Endothelial cell of umbilical vein (primary cell): ENCODE data around the gene REPIN1. TPM values are rescaled to one million over a fixed set of nuclear protein-coding genes. Genes with fewer than 3 reads are reported as not detected.

Experiments used
- BruUV-seq: library from RNA; stranded (reverse); fragments of 400-500 nt; replicated peaks from 2 replicates; lab custom pipeline; 2021; lab: Mats Ljungman, UMichigan
- CTCF ChIA-PET: fragments of 300-600, 350-600 bp; sonication (Branson Sonifier 250); formaldehyde crosslinking; loops from one replicate; lab custom pipeline; 2021; ENCODE audit warnings: antibody characterized with exemption, inconsistent platforms; lab: Charles Lee
- POLR2A ChIA-PET: fragments of 300-600, 350-600 bp; sonication (Branson Sonifier 250); formaldehyde crosslinking; loops from one replicate; lab custom pipeline; 2021; ENCODE audit warnings: antibody characterized with exemption, inconsistent platforms; lab: Charles Lee
- DNase-seq: peaks from one replicate; pipeline ENCODE4 v3.0.0-alpha.2; 2011; ENCODE audit warnings: low read depth, low spot score
- FAIRE-seq: peaks from 2 replicates; lab custom pipeline; 2011; peaks lifted over from hg19 to GRCh38; lab: Jason Lieb, UNC
- H2AFZ ChIP-seq: 2 replicates; pipeline ENCODE4 v1.6.0; 2012; ENCODE audit warnings: low read depth, low read length, control low read depth, inconsistent platforms
- H3K27ac ChIP-seq: 2 replicates; pipeline ENCODE4 v1.5.1; 2011; ENCODE audit warnings: low read depth, mild to moderate bottlenecking, control low read depth, low read length, moderate library complexity; ENCODE audit not compliant: insufficient read depth
- H3K27me3 ChIP-seq, 2 experiments: 2 replicates each; pipeline versions ENCODE4 v1.6.0 to v1.6.1; 2011; ENCODE audit warnings: low read length in 2 of 2, mixed read lengths in 1 of 2; ENCODE audit not compliant: control insufficient read depth in 2 of 2, insufficient read depth in 2 of 2
- H3K36me3 ChIP-seq, 2 experiments: 2 replicates in 1 of 2; 3 replicates in 1 of 2; pipeline ENCODE4 v1.5.1; 2011; ENCODE audit warnings: low read length in 2 of 2, mild to moderate bottlenecking in 1 of 2, moderate library complexity in 1 of 2; ENCODE audit not compliant: control insufficient read depth in 2 of 2, insufficient read depth in 2 of 2; ENCODE audit errors: extremely low read depth in 1 of 2
- H3K4me1 ChIP-seq: 3 replicates; pipeline ENCODE4 v1.5.1; 2011; ENCODE audit warnings: mild to moderate bottlenecking, low read length; ENCODE audit not compliant: control insufficient read depth, insufficient read depth; ENCODE audit errors: extremely low read depth
- H3K4me2 ChIP-seq: 2 replicates; pipeline ENCODE4 v1.6.1; 2011; ENCODE audit warnings: low read length, control low read depth, mixed read lengths; ENCODE audit not compliant: insufficient read depth
- H3K4me3 ChIP-seq, 3 experiments: fragments of 200-600 bp in 1 of 3; sonication (generic), shearing (Covaris generic) in 1 of 3; replicated peaks in 1 of 3; 2 replicates each; pipeline ENCODE4 v1.5.1; 2011 to 2016; ENCODE audit warnings: control low read depth in 3 of 3, low read length in 3 of 3, mild to moderate bottlenecking in 2 of 3, inconsistent platforms in 1 of 3, low read depth in 1 of 3, moderate library complexity in 1 of 3; ENCODE audit not compliant: insufficient read depth in 1 of 3
- H3K79me2 ChIP-seq: 2 replicates; pipeline ENCODE4 v1.6.0; 2012; ENCODE audit warnings: low read length, inconsistent platforms; ENCODE audit not compliant: control insufficient read depth, insufficient read depth
- H3K9ac ChIP-seq: replicated peaks from 2 replicates; pipeline ENCODE3; 2011; ENCODE audit warnings: low read length, control low read depth; ENCODE audit not compliant: insufficient read depth; ENCODE audit errors: extremely low read depth
- H3K9me1 ChIP-seq: replicated peaks from 3 replicates; pipeline ENCODE4 v1.6.0; 2011; ENCODE audit warnings: mild to moderate bottlenecking, low read length; ENCODE audit not compliant: control insufficient read depth, insufficient read depth; ENCODE audit errors: extremely low read depth
- H3K9me3 ChIP-seq: replicated peaks from 2 replicates; pipeline ENCODE4 v1.5.1; 2012; ENCODE audit warnings: low read length, inconsistent platforms; ENCODE audit not compliant: control insufficient read depth, insufficient read depth
- H4K20me1 ChIP-seq: replicated peaks from 2 replicates; pipeline ENCODE3; 2011; ENCODE audit warnings: mild to moderate bottlenecking, low read length; ENCODE audit not compliant: control insufficient read depth, insufficient read depth; ENCODE audit errors: extremely low read depth
- CTCF ChIP-seq, 2 donors: IDR thresholded peaks; 1 replicate in 1 of 2; 2 replicates in 1 of 2; pipeline ENCODE4 v1.5.1; 2011; ENCODE audit warnings: low read length in 2 of 2, mild to moderate bottlenecking in 2 of 2, moderate library complexity in 2 of 2, control low read depth in 1 of 2, inconsistent platforms in 1 of 2, low read depth in 1 of 2; ENCODE audit not compliant: insufficient read depth in 1 of 2; ENCODE audit errors: extremely low read depth in 1 of 2
- EZH2 ChIP-seq: IDR thresholded peaks from 2 replicates; pipeline ENCODE4 v1.6.1; 2012; ENCODE audit warnings: borderline replicate concordance, low read depth, mild to moderate bottlenecking, moderate library complexity, low read length, inconsistent platforms; ENCODE audit not compliant: severe bottlenecking
- FOS ChIP-seq: IDR thresholded peaks from 2 replicates; pipeline ENCODE4 v1.6.1; 2011; ENCODE audit warnings: mild to moderate bottlenecking, low read length, moderate library complexity, borderline replicate concordance; ENCODE audit not compliant: insufficient read depth
- GATA2 ChIP-seq: IDR thresholded peaks from 2 replicates; pipeline ENCODE4 v1.7.0; 2011; ENCODE audit warnings: low read depth, mild to moderate bottlenecking, moderate library complexity, mixed read lengths, low read length; ENCODE audit not compliant: insufficient read length, insufficient read depth
- JUN ChIP-seq: IDR thresholded peaks from 2 replicates; pipeline ENCODE4 v1.6.1; 2011; ENCODE audit warnings: borderline replicate concordance, low read depth; ENCODE audit not compliant: insufficient read length, insufficient read depth
- MAX ChIP-seq: IDR thresholded peaks from 2 replicates; pipeline ENCODE4 v1.6.1; 2011; ENCODE audit not compliant: insufficient read depth, insufficient read length
- MYC ChIP-seq: IDR thresholded peaks from one replicate; pipeline ENCODE4 v1.6.1; 2011; ENCODE audit warnings: mild to moderate bottlenecking, low read depth, low read length
- POLR2A ChIP-seq: IDR thresholded peaks from 2 replicates; pipeline ENCODE4 v1.6.1; 2012; ENCODE audit warnings: low read depth, mild to moderate bottlenecking, control low read depth, low read length
- POLR2AphosphoS5 ChIP-seq: IDR thresholded peaks from 2 replicates; pipeline ENCODE4 v1.6.1; 2012; ENCODE audit warnings: low read depth, mild to moderate bottlenecking, control low read depth, low read length, moderate library complexity; ENCODE audit not compliant: insufficient read depth
- dilution Hi-C: fragments of 300-500 bp; cut with MboI; formaldehyde crosslinking; loops from one replicate; pipeline ENCODE4 v1.15.0; 2019; ENCODE audit warnings: low sequenced_read_pairs; ENCODE audit not compliant: extremely low pct_ligation_motif_present
- intact Hi-C: fragments of 100-400 bp; cut with micrococcal nuclease; formaldehyde crosslinking; loops from one replicate; pipeline ENCODE4 v1.10.0; 2022
- polyA plus RNA-seq, 4 experiments: library from polyadenylated mRNA; depleted of rRNA in 3 of 4; stranded (reverse) in 3 of 4; unstranded in 1 of 4; fragments of >200 nt; gene quantifications; 2 replicates each; pipeline versions ENCODE4 v1.2.1 to v1.2.3, GENCODE V29; 2011 to 2012; ENCODE audit warnings: missing spikeins in 1 of 4
- total RNA-seq: library from RNA; stranded (reverse); gene quantifications from 2 replicates; pipeline ENCODE4 v1.2.3, GENCODE V29; 2021

REPIN1 gene
- total and polyA plus RNA-seq, 2 donors (not counting 3 experiments of a cell fraction or from before 2014, with no cell fraction given) = 108 to 140 TPM

- Histone ChIP-seq H3K79me2 (no peaks in the 10 kb centered on the region), H3K27ac (no peak overlapping the region), H3K36me3 (no peaks in the 10 kb centered on the region), H3K4me3 (no peak overlapping the region), H4K20me1 (no peaks in the 10 kb centered on the region), H3K9me3 (no peaks in the 10 kb centered on the region), H3K4me1 (no peaks in the 10 kb centered on the region), H2AFZ (no peak overlapping the region), H3K27me3 (no peaks in the 10 kb centered on the region), H3K4me2 (no peak overlapping the region), H3K9me1 (no peaks in the 10 kb centered on the region), H3K9ac (no peak overlapping the region)
- no peak for DNase-seq
- POLR2A ChIA-PET = no interaction called here
- dilution Hi-C loops = no loop called here
- no TSS peak for BruUV-seq
- intact Hi-C loops = loop anchor here (2.0 to 5.0 kb wide), 3 partner anchors 21 to 397 kb away; partner anchors contain the start of gene ZNF775
- no peak for TF ChIP-seq MAX
- TF ChIP-seq FOS = no peak
- no peak for TF ChIP-seq MYC
- no peak for TF ChIP-seq EZH2
- TF ChIP-seq GATA2 = no peak
- no peak for TF ChIP-seq POLR2A
- no peak for TF ChIP-seq JUN
- TF ChIP-seq POLR2AphosphoS5 = no peak
- TF ChIP-seq CTCF (IDR thresholded peaks at IDR 0.05; ENCODE audit: extremely low read depth in 1 of 2, insufficient read depth in 1 of 2, low read depth in 1 of 2, low read length in 2 of 2) = no peak
- FAIRE-seq = no peak
- CTCF ChIA-PET = interaction anchor here (1.1 to 1.9 kb wide), 3 partner anchors 12 to 63 kb away, joined by 3 to 6 read pairs (median 3); no protein-coding TSS in a partner anchor
Observed at GRCh38 chr7:150357771-150358427, 10.7 kb upstream of the REPIN1 start.
